HepG2 (cell line): Measurements from ENCODE around the gene ARHGEF16.

Experiments used
- CTCF ChIP-seq: sonication (generic); formaldehyde crosslinking; IDR thresholded peaks from 2 replicates; pipeline ENCODE4 v1.5.0; 2020; ENCODE audit warnings: mild to moderate bottlenecking, missing genetic modification reagents, moderate library complexity
- EP300 ChIP-seq, 3 experiments: sonication (generic) in 1 of 3; formaldehyde crosslinking in 1 of 3; IDR thresholded peaks; 2 replicates each; pipeline versions ENCODE4 v1.5.1 to v1.6.1; 2011 to 2020; ENCODE audit warnings: low read depth in 2 of 3, low read length in 2 of 3, borderline replicate concordance in 1 of 3, improper control_type of control experiment in 1 of 3, mild to moderate bottlenecking in 1 of 3, missing genetic modification reagents in 1 of 3, moderate library complexity in 1 of 3
- TCF12 ChIP-seq, 2 experiments: fragments of 450-650 bp in 1 of 2; sonication (generic) in 1 of 2; formaldehyde crosslinking in 1 of 2; IDR thresholded peaks; 2 replicates each; pipeline versions ENCODE4 v1.6.1 to v1.8.0; 2017 to 2022; ENCODE audit warnings: antibody characterized with exemption in 1 of 2, mild to moderate bottlenecking in 1 of 2, missing genetic modification reagents in 1 of 2, moderate library complexity in 1 of 2
- ZFAT ChIP-seq: sonication (generic); formaldehyde crosslinking; conservative IDR thresholded peaks from 2 replicates; pipeline ENCODE4 v1.8.1; 2023; ENCODE audit warnings: missing genetic modification reagents, inconsistent platforms
- ZNF431 ChIP-seq: sonication (generic); formaldehyde crosslinking; IDR thresholded peaks from 2 replicates; pipeline ENCODE4 v1.9.0; 2022; ENCODE audit warnings: missing genetic modification reagents, low read depth, mild to moderate bottlenecking, borderline replicate concordance

DNA sequence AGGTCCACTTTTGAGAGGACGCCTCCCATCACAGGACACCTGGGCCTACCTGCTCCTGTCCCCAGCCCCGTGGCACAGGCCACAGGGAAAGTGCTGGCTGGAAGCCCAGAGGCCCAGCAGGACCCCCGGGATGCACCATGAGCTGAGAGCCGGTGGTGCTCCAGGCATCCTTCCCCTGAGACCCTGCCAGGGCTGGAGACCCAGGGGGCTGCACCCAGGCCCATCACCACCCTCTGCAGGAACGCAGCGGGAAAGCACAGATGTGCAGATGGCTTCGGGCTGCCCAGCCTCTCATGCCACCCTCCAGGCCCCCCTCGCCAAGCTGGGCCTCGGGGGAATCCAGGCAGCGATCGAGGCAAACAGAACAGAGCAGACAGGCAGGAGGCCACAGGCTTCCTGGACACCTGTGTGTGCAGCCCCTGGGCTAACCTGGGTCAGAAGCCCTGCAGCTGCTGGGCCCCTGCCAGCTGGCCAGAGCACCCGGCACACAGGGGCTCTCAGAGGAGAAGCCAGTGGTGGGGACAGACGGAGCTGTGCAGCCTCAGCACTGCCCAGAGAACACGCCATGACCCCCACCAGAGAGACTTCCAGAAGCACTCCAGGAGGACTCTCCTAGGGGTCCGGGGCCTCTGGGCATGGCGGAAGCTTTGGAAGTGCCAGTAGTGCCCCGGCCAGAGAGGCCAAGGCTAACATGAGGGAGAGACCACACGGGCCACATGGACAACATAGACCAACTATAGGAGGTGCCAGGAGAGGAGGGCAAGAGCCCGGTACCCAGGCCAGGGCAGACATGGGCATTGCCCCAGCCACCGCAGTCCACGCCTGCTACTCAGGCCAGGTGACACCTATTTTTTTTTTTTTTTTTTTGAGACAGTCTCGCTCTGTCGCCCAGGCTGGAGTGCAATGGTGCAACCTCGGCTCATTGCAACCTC is 71.4 kb downstream of the ARHGEF16 start:
- no peak for TF ChIP-seq EP300 (IDR thresholded peaks at IDR 0.05; ENCODE audit: low read depth in 2 of 2, low read length in 2 of 2)
- TF ChIP-seq EP300 (CRISPR knock-in tag; IDR thresholded peaks at IDR 0.05; ENCODE audit: borderline replicate concordance): no peak
- TF ChIP-seq TCF12 (IDR thresholded peaks at IDR 0.05): no peak
- TF ChIP-seq TCF12 (CRISPR knock-in tag; IDR thresholded peaks at IDR 0.05): no peak
- no peak for TF ChIP-seq ZFAT (CRISPR knock-in tag)
- TF ChIP-seq ZNF431 (CRISPR knock-in tag): no peak
- TF ChIP-seq CTCF (CRISPR knock-in tag): no peak
